Hematopoietic multipotent progenitor cell treated with erythropoietin and hydrocortisone succinate and interleukin-3 and kit ligand, for 6 days (in vitro differentiated cells): ENCODE results near the gene WDFY4.

Source experiments
- DNase-seq: peaks from one replicate; pipeline ENCODE4 v3.0.0-alpha.2; 2015

The WDFY4 gene

DNA sequence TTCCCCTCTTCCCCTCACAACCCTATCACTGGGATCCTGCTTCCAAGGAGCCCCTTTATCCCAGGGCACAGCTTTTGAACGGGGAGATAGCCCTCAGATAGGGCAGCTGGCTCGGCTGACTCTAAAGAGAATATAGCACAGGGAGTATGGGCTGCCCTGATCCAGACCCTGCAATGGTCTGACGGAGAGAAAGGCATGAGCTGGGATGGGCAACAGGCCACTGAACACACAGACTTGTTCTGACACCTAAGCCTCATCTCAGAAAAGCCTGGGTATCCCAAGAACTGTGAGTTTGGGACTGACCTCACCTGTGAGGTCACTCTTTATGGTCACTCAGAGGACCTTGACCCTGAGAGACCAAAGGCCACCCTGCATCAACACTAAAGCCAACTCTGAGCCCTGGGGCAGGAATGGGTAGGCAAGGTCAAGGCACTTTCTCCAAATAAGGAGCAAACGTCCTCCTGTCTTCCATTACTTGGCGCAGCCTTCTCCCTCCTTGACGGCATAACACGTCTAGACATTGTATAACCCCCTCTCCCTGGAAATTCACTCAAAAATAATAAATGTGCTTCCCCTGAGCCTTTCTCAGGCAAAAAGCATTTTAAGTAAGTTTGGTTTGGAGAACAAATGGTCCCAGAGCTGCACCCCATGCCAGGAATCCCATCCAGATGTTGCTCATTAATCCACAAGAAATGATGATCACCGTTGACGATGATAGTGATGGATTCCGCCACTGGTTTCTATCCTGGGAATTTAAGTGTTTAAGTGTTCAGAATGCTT, 263.2 kb downstream of the WDFY4 start:
- no peak for DNase-seq

DNA sequence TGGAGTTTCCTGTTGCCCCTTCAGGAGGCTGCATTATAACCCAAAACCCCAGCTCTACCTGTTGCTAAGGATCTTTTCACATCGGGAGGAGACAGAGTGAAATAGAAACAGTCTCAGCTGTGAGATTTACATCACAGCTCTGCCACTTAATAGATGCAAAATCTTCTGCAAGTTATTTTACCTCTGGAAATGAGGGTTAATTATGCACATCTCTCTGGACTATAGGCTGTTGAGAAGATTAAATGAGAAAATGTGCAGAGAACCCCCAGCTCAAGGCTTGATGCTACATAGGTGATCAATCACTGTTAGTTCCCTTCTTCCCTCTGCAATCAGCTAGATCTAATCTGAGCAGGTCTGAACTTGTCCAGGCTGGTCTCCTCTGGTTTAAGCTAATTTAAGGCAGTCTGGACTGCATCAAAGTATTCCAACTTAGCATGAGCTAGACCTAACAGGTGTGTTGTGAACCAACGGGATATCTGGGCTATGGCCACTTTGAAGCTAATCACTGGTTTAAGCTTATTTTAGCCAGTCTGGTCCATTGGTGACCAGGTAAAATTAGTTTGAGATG, 263.9 kb downstream of the WDFY4 start:
- no peak for DNase-seq

DNA sequence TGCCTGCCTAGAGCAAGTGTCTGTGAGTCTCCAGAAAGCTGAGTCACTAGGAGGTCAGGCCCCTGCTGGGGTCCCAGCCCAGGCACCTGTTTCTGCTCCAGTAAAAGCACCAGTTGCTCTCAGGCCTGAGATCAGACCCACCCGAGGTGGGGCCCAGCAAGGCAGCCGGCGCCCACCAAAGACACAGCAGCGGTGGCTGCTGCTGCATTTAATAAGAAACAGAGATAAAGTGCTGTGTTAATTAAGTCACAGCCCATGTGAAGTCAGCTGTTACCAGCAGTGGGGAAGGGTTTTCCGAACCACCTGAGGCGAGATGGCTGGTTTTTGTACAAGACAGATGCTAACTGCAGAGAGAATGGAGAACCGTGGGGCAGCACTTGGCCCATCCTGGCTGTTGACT, 267.0 kb downstream of the WDFY4 start:
- DNase-seq, result no peak

DNA sequence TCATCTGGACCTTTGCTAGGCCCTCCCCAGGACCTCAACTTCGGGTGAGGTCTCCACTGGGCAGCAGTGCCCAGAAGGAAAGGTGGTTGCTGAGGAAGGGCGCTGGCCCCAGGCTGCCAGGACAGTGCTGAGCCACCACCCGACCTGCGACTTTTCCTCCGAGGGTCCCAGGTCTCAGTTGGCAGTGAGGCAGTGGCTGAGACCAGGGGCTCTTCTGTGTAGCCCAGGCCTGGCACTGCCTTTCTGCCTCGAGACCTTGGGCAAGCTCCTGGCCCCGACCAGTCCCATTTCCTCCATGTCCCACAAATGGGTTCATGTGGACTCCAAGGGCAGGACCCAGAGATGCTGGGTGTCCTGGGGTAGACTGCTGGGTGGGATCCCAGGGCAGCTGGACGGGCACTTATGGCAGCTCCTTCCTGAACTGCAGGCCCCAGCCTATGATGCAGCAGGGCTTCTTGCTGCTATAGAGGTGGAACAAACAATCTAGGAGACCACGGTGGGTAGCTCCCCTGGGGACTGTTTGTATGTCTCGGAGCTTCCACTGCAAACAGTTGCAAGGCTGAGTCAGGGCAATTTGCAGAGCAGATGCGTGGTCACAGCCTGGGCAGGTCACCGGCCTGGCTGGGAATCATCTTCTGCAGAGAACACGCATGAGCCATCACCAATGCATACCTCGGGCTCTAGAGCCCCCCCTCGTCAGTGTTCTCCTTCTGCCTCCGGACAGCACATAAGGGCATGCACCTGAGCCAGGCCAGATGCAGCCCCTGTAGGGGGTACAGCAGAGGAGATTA, 272.9 kb downstream of the WDFY4 start:
- no peak for DNase-seq

DNA sequence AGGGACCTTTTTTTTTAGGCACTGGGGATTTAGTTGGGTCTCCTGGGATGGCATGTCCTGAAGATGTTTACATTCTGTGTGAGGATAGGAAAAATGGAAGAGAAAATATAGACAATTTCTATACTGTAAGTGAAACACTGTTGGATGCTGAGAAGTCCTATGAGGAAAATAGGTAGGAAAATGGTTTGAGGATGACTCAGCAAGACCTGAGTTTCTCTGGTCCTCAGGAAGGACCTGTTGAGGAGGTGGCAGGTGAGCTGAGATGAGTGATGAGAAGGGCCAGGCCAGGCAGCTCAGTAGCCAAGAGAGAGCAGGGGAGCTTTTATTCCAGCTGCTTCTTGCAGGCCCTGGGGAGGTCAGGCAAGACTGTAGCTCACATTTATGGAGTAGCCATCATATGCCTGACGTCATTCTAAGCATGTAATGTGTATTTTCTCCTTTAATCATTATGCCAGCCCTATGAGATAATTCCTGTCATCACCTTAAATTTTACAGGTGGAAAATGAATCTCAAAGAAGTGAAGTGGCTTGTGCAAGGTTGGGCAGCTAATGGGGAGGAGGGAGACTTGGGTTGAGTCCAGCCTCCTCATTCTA, 274.0 kb downstream of the WDFY4 start:
- no peak for DNase-seq

- DNase-seq, result no peak
These were observed 279.4 kb downstream of the WDFY4 start for GRCh38 chr10:48964038-48964437.

DNA sequence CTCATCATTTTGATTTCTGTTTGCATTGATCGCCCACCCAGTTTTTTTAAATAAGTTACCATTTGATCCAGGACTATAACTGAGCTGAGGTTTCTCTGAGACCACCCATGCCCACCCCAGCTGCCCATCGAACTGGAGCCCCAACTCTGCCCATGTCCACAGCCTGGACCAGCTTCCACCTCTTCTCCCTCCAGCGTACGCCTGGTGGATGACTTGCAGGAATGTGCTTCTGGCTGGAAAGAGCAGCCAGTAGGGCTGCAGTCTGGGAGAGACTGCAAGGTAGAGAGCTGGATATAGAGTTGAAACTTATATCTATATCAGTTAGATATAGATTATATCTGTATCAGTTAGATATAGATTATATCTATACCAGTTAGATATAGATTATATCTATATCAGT, 280.8 kb downstream of the WDFY4 start:
- no peak for DNase-seq

DNA sequence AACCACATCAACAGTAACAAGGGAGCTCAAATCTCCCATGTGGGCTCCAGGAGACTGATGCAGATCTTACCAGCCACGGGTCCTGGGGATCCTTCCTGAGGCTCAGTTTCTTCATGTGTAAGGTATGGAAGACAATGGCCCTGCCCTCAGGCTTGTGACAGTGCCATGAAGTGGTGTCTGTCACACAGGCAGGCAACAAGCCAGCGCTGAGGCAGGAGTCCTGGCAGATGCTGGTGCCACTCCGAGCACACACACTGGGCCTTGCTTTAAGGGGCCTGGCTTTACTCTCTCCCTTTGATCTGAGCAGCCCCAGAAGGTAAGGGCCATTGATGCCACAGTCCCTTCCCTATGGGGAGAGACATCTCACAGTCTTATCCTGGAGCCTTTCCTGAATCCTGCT, 283.4 kb downstream of the WDFY4 start:
- no peak for DNase-seq

- no peak for DNase-seq
These were observed 285.4 kb downstream of the WDFY4 start for GRCh38 chr10:48970046-48970445.

- DNase-seq, result no peak
These were observed 286.0 kb downstream of the WDFY4 start for GRCh38 chr10:48970654-48971053.

- no peak for DNase-seq
These were observed 288.4 kb downstream of the WDFY4 start for GRCh38 chr10:48973065-48973464.

- DNase-seq, result no peak
These were observed 290.0 kb downstream of the WDFY4 start for GRCh38 chr10:48974510-48975156.

DNA sequence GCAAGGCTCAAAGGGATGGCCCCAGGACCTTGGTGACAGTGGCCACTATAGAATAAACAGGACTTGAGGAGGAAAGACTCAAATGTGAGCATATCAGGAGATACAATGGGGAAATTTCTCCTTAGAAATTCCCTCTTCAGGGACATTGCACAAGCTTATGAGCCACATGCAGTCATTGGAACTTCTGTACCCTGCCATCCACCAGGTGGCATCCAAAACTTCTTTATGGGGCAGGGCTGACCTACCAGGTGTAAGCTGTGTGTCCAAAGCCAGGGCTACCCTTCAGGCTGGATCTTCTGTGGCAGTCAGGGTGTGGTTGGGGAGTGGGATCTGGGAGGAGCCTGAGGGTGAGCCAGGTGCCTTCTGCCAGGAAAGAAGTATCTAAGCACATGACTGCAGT, 291.5 kb downstream of the WDFY4 start:
- DNase-seq, result peak; percentile 22

DNA sequence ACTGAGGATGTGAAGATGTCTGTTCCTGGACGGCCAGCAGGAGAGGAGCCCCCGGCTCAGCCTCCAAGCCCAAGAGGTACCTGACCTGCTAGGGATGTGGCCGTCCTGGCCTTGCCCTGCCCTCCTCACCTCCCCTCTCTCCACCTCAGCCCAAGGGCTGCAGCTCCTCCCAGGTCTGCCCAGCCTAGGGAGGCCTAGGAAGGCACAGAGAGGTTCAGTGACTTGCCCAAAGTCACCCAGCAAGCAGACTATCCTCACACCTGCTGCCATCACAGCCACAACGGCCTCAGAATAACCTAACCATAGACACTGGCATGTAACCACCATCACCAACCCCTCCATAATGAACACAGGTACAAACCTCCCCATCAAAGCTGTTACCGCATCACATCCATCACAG, 293.6 kb downstream of the WDFY4 start:
- no peak for DNase-seq

GRCh38 chr10:48981310-48981907, 296.7 kb downstream of the WDFY4 start:
- peak; percentile 70 for DNase-seq

DNA sequence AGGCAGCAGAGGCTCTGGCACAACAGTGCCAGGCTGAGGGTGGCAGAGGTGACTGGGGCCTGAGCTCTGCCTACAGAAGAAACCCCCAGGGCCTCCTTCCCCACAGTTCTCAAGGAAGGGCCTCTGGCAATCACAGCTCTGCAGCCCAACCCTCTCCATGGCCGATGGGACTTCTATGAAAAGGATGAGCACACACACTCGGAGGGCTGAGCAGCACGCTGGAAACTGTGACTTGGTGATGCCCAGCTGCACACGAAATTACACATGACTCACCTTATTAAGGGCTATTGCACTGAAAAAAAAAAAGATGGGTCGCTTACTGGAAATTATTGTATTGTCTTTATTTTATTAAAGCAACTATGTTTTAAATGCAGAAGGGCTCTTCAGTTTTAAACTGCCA, 297.9 kb downstream of the WDFY4 start:
- DNase-seq, result no peak

DNA sequence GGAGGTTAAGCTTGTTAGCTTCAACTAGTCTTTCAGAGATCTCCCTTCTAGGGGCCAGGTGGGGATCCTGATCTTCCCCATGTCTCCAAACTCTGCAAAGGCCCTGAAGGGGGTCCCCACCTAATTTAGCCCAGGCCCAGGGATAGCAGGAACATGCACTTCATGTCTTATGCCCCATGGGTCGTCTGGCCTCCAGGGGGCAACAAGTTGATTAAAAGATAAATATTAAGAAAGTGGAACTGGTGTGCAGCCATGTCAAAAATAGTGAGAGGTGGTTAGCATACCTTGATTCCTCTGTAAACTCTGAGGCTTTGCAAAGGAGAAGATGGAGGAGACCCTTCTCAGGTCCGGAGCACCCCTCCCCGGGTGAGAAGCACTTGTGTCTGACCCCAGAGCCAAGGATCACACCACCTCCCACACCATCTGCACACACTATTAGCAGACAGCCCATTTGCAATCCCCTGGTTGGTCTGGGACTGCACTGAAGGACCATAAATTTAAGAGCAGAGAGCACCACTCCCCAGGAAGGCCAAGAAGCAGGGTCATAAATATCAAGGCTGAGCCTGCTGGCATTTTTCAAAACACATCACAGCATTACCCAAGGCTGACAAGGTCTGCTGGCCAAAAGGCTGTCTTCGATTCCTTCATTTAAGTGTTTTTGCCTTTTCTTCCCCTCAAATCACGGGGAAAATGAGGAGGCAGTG, 299.1 kb downstream of the WDFY4 start:
- peak; percentile 21 for DNase-seq

- no peak for DNase-seq
These were observed 301.0 kb downstream of the WDFY4 start for GRCh38 chr10:48985621-48986158.

- DNase-seq, result no peak
These were observed 305.6 kb downstream of the WDFY4 start for GRCh38 chr10:48990226-48990625.

DNA sequence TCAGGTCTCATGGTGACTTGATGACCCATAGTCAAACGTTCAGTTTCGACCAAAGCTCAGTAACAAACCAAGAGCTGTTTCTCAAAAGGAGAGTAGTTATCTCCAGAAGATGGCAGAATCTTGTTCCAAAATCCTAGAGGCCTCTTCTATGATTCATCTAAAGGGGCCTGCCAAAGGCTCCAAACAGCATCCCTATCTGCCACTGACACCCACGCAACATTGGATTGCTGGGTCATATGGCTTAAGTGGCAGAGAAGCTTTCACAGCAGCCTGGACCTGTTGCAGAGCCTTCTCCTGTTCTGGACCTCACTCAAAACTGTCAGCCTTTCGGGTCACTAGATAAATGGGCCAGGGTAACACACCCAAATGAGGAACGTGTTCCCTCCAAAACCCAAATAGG, 309.0 kb downstream of the WDFY4 start:
- no peak for DNase-seq

GRCh38 chr10:48996329-48996728, 311.7 kb downstream of the WDFY4 start:
- DNase-seq, result no peak

DNA sequence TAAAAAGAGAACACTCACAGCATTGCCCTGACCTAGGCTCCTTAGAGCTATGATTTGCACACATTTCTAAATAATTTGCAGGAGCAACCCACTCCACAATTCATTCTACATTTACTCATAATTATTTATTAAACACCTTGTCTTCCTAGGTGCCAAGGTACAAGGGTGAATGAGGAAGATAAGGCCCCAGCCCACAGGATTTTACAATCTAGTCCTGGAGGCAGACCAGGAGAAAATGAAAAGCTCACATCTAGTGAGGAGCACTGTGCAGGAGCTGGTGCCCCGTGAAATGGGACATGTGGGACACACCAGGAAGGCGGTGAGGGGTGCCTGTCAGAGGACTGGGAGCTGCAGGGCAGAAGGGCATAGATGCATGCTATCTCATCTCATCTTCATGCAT, 314.7 kb downstream of the WDFY4 start:
- no peak for DNase-seq
